ENCODE data around the gene PTGR3. TPM values are rescaled to one million over a fixed set of nuclear protein-coding genes. Genes with fewer than 3 reads are reported as not detected.
A peak's percentile ranks its signal among the peaks of the same experiment; 100 is the strongest.

PTGR3 gene
- total RNA-seq, 4 donors from 2014 or later, result 9.6 to 27.5 (median 20.1) TPM

GRCh38 chr18:75249672-75250470, 40.9 kb upstream of the PTGR3 start:
- Histone ChIP-seq H3K4me1 (peaks cover 34 to 85% (median 77%) of the 10 kb centered on the region in 4 donors), H3K36me3 (no peaks in the 10 kb centered on the region), H3K4me3 (no peak overlapping the region), H3K9me3 (no peaks in the 10 kb centered on the region), H3K27ac (replicated peaks in 1 of 4) (peak overlapping the region in 2 of 4 donors; percentile 75 to 78), H3K27me3 (no peaks in the 10 kb centered on the region)
- intact Hi-C loops (cut with DNase I), result loop anchor here (5.0 kb wide), 1 partner anchor 38 kb away; the partner anchor contains the start of gene TSHZ1
- TF ChIP-seq POLR2AphosphoS5 (IDR thresholded peaks at IDR 0.05) (no peak), CTCF (IDR thresholded peaks at IDR 0.05) (no peak), POLR2A (IDR thresholded peaks at IDR 0.05; ENCODE audit: low read depth) (no peak), EP300 (IDR thresholded peaks at IDR 0.05) (no peak)
- no peak for DNase-seq (ENCODE audit: extremely low spot score)
- 89% methylated on average over 13 of the region's 18 CpGs for whole genome bisulfite sequencing

GRCh38 chr18:75249175-75249518, 40.2 kb upstream of the PTGR3 start:
- no peaks in the 10 kb centered on the region for H3K9me3 ChIP-seq
- no peak overlapping the region for H3K4me3 ChIP-seq
- no peaks in the 10 kb centered on the region for H3K27me3 ChIP-seq
- H3K27ac ChIP-seq (replicated peaks in 1 of 4), result peak overlapping the region; percentile 74 to 78 (median 76)
- H3K4me1 ChIP-seq, result peaks cover 34 to 86% (median 77%) of the 10 kb centered on the region in 4 donors
- H3K36me3 ChIP-seq, result no peaks in the 10 kb centered on the region
- TF ChIP-seq CTCF (IDR thresholded peaks at IDR 0.05) (no peak), POLR2A (IDR thresholded peaks at IDR 0.05; ENCODE audit: low read depth) (no peak), POLR2AphosphoS5 (IDR thresholded peaks at IDR 0.05) (no peak), EP300 (IDR thresholded peaks at IDR 0.05) (no peak)
- intact Hi-C loops (cut with DNase I), result loop anchor here (5.0 kb wide), 1 partner anchor 37 kb away; the partner anchor contains the start of gene TSHZ1
- 98% methylated on average over 9 of the region's 9 CpGs for WGBS
- no peak for DNase-seq (ENCODE audit: extremely low spot score)

GRCh38 chr18:75248426-75249174, 39.7 kb upstream of the PTGR3 start:
- whole genome bisulfite sequencing, result 84% methylated on average over 20 of the region's 20 CpGs
- TF ChIP-seq POLR2AphosphoS5 (IDR thresholded peaks at IDR 0.05), result no peak
- TF ChIP-seq EP300 (IDR thresholded peaks at IDR 0.05), result no peak
- no peak for TF ChIP-seq POLR2A (IDR thresholded peaks at IDR 0.05; ENCODE audit: low read depth)
- TF ChIP-seq CTCF (IDR thresholded peaks at IDR 0.05), result no peak
- peaks cover 32 to 80% (median 73%) of the 10 kb centered on the region in 4 donors for H3K4me1 ChIP-seq

GRCh38 chr18:75247611-75248421, 38.9 kb upstream of the PTGR3 start:
- Histone ChIP-seq H3K27ac (replicated peaks in 1 of 4) (peak overlapping the region; percentile 74 to 78 (median 76)), H3K4me1 (peaks cover 24 to 72% (median 66%) of the 10 kb centered on the region in 4 donors), H3K36me3 (no peaks in the 10 kb centered on the region), H3K9me3 (no peaks in the 10 kb centered on the region), H3K27me3 (no peaks in the 10 kb centered on the region), H3K4me3 (peak overlapping the region; percentile 41 to 56 (median 51))
- TF ChIP-seq EP300 (IDR thresholded peaks at IDR 0.05), result no peak
- TF ChIP-seq CTCF (IDR thresholded peaks at IDR 0.05), result no peak
- no peak for TF ChIP-seq POLR2AphosphoS5 (IDR thresholded peaks at IDR 0.05)
- TF ChIP-seq POLR2A (IDR thresholded peaks at IDR 0.05; ENCODE audit: low read depth), result no peak
- DNase-seq (ENCODE audit: extremely low spot score), result no peak
- intact Hi-C loops (cut with DNase I), result loop anchor here (5.0 kb wide), 1 partner anchor 36 kb away; the partner anchor contains the start of gene TSHZ1
- 24% methylated on average over 8 of the region's 8 CpGs for WGBS

More at GRCh38 chr18:75248426-75249174, 39.7 kb upstream of the PTGR3 start:
- no peak for DNase-seq (ENCODE audit: extremely low spot score)
- no peaks in the 10 kb centered on the region for H3K36me3 ChIP-seq
- no peaks in the 10 kb centered on the region for H3K27me3 ChIP-seq
- H3K27ac ChIP-seq (replicated peaks in 1 of 4), result peak overlapping the region; percentile 74 to 78 (median 76)
- no peaks in the 10 kb centered on the region for H3K9me3 ChIP-seq
- H3K4me3 ChIP-seq, result peak overlapping the region; percentile 41 to 56 (median 51)
- intact Hi-C loops (cut with DNase I), result loop anchor here (5.0 kb wide), 1 partner anchor 36 kb away; the partner anchor contains the start of gene TSHZ1

All from esophagus muscularis mucosa (tissue), 4 donors.